PFSK-1 (cell line): ENCODE results near the gene MINPP1.

Source experiments
- FOXP2 ChIP-seq: optimal IDR thresholded peaks from 2 replicates; pipeline ENCODE3; 2011; ENCODE audit warnings: borderline replicate concordance, control low read depth, inconsistent platforms; ENCODE audit not compliant: insufficient read depth; ENCODE audit errors: extremely low read length, extremely low read depth
- POLR2AphosphoS5 ChIP-seq: IDR thresholded peaks from 2 replicates; pipeline ENCODE4 v1.6.1; 2012; ENCODE audit warnings: low read depth, mild to moderate bottlenecking, control low read depth, low read length, moderate library complexity
- REST ChIP-seq, 2 experiments: IDR thresholded peaks; 2 replicates each; pipeline versions ENCODE4 v1.6.1 to v1.8.0; 2011 to 2012; ENCODE audit warnings: low read depth in 2 of 2, low read length in 2 of 2, control low read depth in 1 of 2, inconsistent platforms in 1 of 2, mild to moderate bottlenecking in 1 of 2, moderate library complexity in 1 of 2; ENCODE audit not compliant: insufficient read depth in 1 of 2
- TAF1 ChIP-seq: IDR thresholded peaks from 2 replicates; pipeline ENCODE4 v1.6.1; 2012; ENCODE audit warnings: low read length, control low read depth, borderline replicate concordance; ENCODE audit not compliant: insufficient read depth

DNA sequence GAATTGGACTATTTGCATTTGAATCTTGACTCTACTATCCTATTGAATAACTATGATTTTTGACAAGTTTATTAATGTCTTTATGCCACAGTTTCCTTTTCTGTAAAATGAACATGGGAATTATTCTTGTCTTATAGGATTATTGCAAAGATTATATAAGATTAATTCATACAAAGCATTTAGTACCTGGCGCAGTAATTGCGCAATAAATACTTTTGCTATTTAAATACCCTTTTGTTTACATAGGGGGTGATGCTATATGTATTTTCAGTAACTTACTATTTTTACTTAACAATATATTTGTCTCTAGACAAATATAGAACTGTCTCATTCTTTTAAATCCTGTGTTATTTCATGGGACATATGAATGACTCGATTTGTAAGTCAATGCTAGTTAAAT lies 5.3 kb downstream of the MINPP1 start:
- TF ChIP-seq TAF1, result no peak
- TF ChIP-seq POLR2AphosphoS5, result no peak
- TF ChIP-seq FOXP2, result no peak
- no peak for TF ChIP-seq REST (IDR thresholded peaks at IDR 0.05; ENCODE audit: insufficient read depth in 1 of 2, low read depth in 2 of 2, low read length in 2 of 2)
